K562 (cell line): ENCODE results near the gene ARL8A. TPM values are rescaled to one million over a fixed set of nuclear protein-coding genes. Genes with fewer than 3 reads are reported as not detected.

Source experiments
- ATAC-seq: fragments of 200-7000 bp; cut with Tn5 transposase; 3 replicates; pipeline ENCODE4 v1.9.1; 2020; ENCODE audit warnings: moderate library complexity
- BruUV-seq: library from RNA; stranded (reverse); fragments of 400-500 nt; replicated peaks from 2 replicates; lab custom pipeline; 2021; lab: Mats Ljungman, UMichigan
- CTCF ChIA-PET: fragments of 300-600 bp; formaldehyde crosslinking; extraction: SDS; loops from one replicate; lab custom pipeline; 2021; ENCODE audit warnings: low intra/inter-chr PET ratio; lab: Yijun Ruan, JAX
- POLR2A ChIA-PET: fragments of 300-600, 350-650 bp; sonication (Branson Sonifier 250); formaldehyde crosslinking; extraction: SDS; loops from one replicate; lab custom pipeline; 2021; ENCODE audit warnings: antibody characterized with exemption, inconsistent platforms; lab: Yijun Ruan, JAX
- DNase-seq, 4 experiments: peaks; one replicate each; pipeline versions ENCODE4 v3.0.0 to v3.0.0-alpha.2; 2011 to 2018; ENCODE audit warnings: low spot score in 3 of 4, mixed read lengths in 3 of 4; ENCODE audit errors: extremely low read depth in 1 of 4
- FAIRE-seq: peaks from 2 replicates; lab custom pipeline; 2011; peaks lifted over from hg19 to GRCh38; lab: Jason Lieb, UNC
- H2AFZ ChIP-seq: 2 replicates; pipeline ENCODE4 v1.6.0; 2011; ENCODE audit warnings: low read depth, low read length, control low read depth, inconsistent platforms
- H3K27ac ChIP-seq: fragments of 200-600 bp; 3 replicates; pipeline ENCODE4 v1.8.0; 2011; ENCODE audit warnings: low read depth, mild to moderate bottlenecking, control low read depth, inconsistent platforms, low read length, moderate library complexity, mixed read lengths; ENCODE audit errors: extremely low read depth
- H3K27me3 ChIP-seq, 2 experiments: fragments of 300-600 bp in 1 of 2; 2 replicates in 1 of 2; 3 replicates in 1 of 2; pipeline versions ENCODE4 v1.6.0 to v1.8.0; 2011; ENCODE audit warnings: inconsistent platforms in 2 of 2, low read length in 2 of 2, mild to moderate bottlenecking in 1 of 2, mixed read lengths in 1 of 2, moderate library complexity in 1 of 2; ENCODE audit not compliant: control insufficient read depth in 2 of 2, insufficient read depth in 2 of 2
- H3K36me3 ChIP-seq: fragments of 300-600 bp; 3 replicates; pipeline ENCODE4 v1.8.0; 2011; ENCODE audit warnings: mild to moderate bottlenecking, low read length, inconsistent platforms; ENCODE audit not compliant: control insufficient read depth, insufficient read depth
- H3K4me1 ChIP-seq, 2 experiments: fragments of 200-600 bp in 1 of 2; replicated peaks in 1 of 2; 2 replicates in 1 of 2; 3 replicates in 1 of 2; pipeline versions ENCODE4 v1.5.1 to v1.8.0; 2011; ENCODE audit warnings: inconsistent platforms in 2 of 2, low read length in 2 of 2, mild to moderate bottlenecking in 1 of 2, mixed read lengths in 1 of 2, moderate library complexity in 1 of 2; ENCODE audit not compliant: control insufficient read depth in 2 of 2, insufficient read depth in 2 of 2
- H3K4me2 ChIP-seq: 2 replicates; pipeline ENCODE4 v1.6.1; 2011; ENCODE audit warnings: low read length, control low read depth, inconsistent platforms, mixed read lengths; ENCODE audit not compliant: insufficient read depth
- H3K4me3 ChIP-seq: fragments of 200-600 bp; sonication (generic), shearing (Covaris generic); 2 replicates; pipeline ENCODE4 v1.5.1; 2016; ENCODE audit warnings: control low read depth, inconsistent platforms
- H3K79me2 ChIP-seq: fragments of 200-600 bp; 3 replicates; pipeline ENCODE4 v1.8.0; 2011; ENCODE audit warnings: low read length, inconsistent platforms; ENCODE audit not compliant: control insufficient read depth, insufficient read depth
- H3K9ac ChIP-seq, 2 experiments: 2 replicates each; pipeline versions ENCODE4 v1.6.0 to v1.6.1; 2011; ENCODE audit warnings: low read depth in 2 of 2, low read length in 2 of 2, control low read depth in 1 of 2, inconsistent platforms in 1 of 2, mild to moderate bottlenecking in 1 of 2, mixed read lengths in 1 of 2; ENCODE audit not compliant: insufficient read depth in 1 of 2
- H3K9me1 ChIP-seq: one replicate; pipeline ENCODE4 v1.6.0; 2011; ENCODE audit warnings: inconsistent platforms, mild to moderate bottlenecking, low read length, moderate library complexity; ENCODE audit not compliant: control insufficient read depth, insufficient read depth
- H3K9me3 ChIP-seq: replicated peaks from 2 replicates; pipeline ENCODE4 v1.5.1; 2011; ENCODE audit warnings: low read depth, low read length, inconsistent platforms; ENCODE audit not compliant: control insufficient read depth, insufficient read depth
- H4K20me1 ChIP-seq: replicated peaks from 2 replicates; pipeline ENCODE4 v1.6.1; 2011; ENCODE audit warnings: low read length, inconsistent platforms, mixed read lengths; ENCODE audit not compliant: control insufficient read depth, insufficient read depth
- BHLHE40 ChIP-seq: IDR thresholded peaks from 2 replicates; pipeline ENCODE4 v1.6.1; 2011; ENCODE audit warnings: low read length, improper control_type of control experiment
- IRF2 ChIP-seq: sonication (generic); formaldehyde crosslinking; IDR thresholded peaks from 2 replicates; pipeline ENCODE4 v1.8.1; 2022; ENCODE audit warnings: mild to moderate bottlenecking, missing genetic modification reagents
- KAT7 ChIP-seq: sonication (generic); formaldehyde crosslinking; IDR thresholded peaks from 2 replicates; pipeline ENCODE4 v1.8.0; 2022; ENCODE audit warnings: missing genetic modification reagents, mild to moderate bottlenecking, borderline replicate concordance
- MECOM ChIP-seq: fragments of 250-450 bp; sonication (Bioruptor Pico); IDR thresholded peaks from 2 replicates; pipeline ENCODE4 v1.8.0; 2022; ENCODE audit warnings: inconsistent platforms
- NCOA1 ChIP-seq: fragments of 450-650 bp; IDR thresholded peaks from 2 replicates; pipeline ENCODE4 v1.6.1; 2016; ENCODE audit warnings: low read depth
- NFIC ChIP-seq: fragments of 450-650 bp; IDR thresholded peaks from 2 replicates; pipeline ENCODE4 v1.6.1; 2017; ENCODE audit warnings: mild to moderate bottlenecking, inconsistent platforms
- PCBP1 ChIP-seq: fragments of 200-400 bp; formaldehyde crosslinking; IDR thresholded peaks from 2 replicates; pipeline ENCODE4 v1.6.1; 2018; ENCODE audit warnings: mild to moderate bottlenecking, low read depth, low read length; ENCODE audit not compliant: poor library complexity, severe bottlenecking
- PURB ChIP-seq: sonication (generic); formaldehyde crosslinking; IDR thresholded peaks from 2 replicates; pipeline ENCODE4 v1.9.0; 2021; ENCODE audit warnings: low read depth, mild to moderate bottlenecking, missing genetic modification reagents
- RBFOX2 ChIP-seq: fragments of 200-400 bp; formaldehyde crosslinking; IDR thresholded peaks from 2 replicates; pipeline ENCODE4 v1.6.1; 2017; ENCODE audit warnings: low read depth, mild to moderate bottlenecking, low read length, moderate library complexity
- RNF2 ChIP-seq: sonication (generic); IDR thresholded peaks from 2 replicates; pipeline ENCODE4 v1.6.1; 2016
- SIN3B ChIP-seq: fragments of 450-650 bp; IDR thresholded peaks from 2 replicates; pipeline ENCODE4 v1.6.1; 2017; ENCODE audit warnings: low read depth, mild to moderate bottlenecking, moderate library complexity
- SLC30A9 ChIP-seq: fragments of 250-450 bp; sonication (Bioruptor Pico); IDR thresholded peaks from 2 replicates; pipeline ENCODE4 v1.8.0; 2022; ENCODE audit warnings: mild to moderate bottlenecking, moderate library complexity
- SMARCE1 ChIP-seq: fragments of 450-650 bp; IDR thresholded peaks from 2 replicates; pipeline ENCODE4 v1.7.1; 2016; ENCODE audit warnings: mild to moderate bottlenecking
- ZFX ChIP-seq: sonication (generic); formaldehyde crosslinking; IDR thresholded peaks from 2 replicates; pipeline ENCODE4 v1.8.0; 2022; ENCODE audit warnings: mild to moderate bottlenecking, missing genetic modification reagents, moderate library complexity
- ZKSCAN1 ChIP-seq: fragments of 150-350 bp; IDR thresholded peaks from 2 replicates; pipeline ENCODE4 v1.6.1; 2016; ENCODE audit warnings: low read depth, low read length
- ZKSCAN8 ChIP-seq: fragments of 200-800 bp; sonication (Bioruptor generic); IDR thresholded peaks from 2 replicates; pipeline ENCODE4 v1.6.1; 2016; ENCODE audit warnings: missing genetic modification characterization, missing compliant biosample characterization
- ZSCAN29 ChIP-seq: fragments of 450-650 bp; IDR thresholded peaks from 2 replicates; pipeline ENCODE4 v1.6.1; 2017
- WGBS: fragments of 100-300 bp; shearing (Covaris generic); methylation state at CpG from one replicate; pipeline ENCODE4 v1.1.6; 2016; ENCODE audit warnings: low coverage, mixed read lengths; ENCODE audit not compliant: insufficient coverage; ENCODE audit errors: missing lambda C conversion rate; 5-methylcytosine and 5-hydroxymethylcytosine counted together
- in situ Hi-C: fragments of 300-500 bp; cut with MboI; formaldehyde crosslinking; loops from 4 replicates; pipeline ENCODE4 v1.15.0; 2018; ENCODE audit warnings: inconsistent platforms, mixed read lengths
- intact Hi-C: fragments of 100-400 bp; cut with micrococcal nuclease; formaldehyde crosslinking; loops from 2 replicates; pipeline ENCODE4 v1.14.2; 2022
- polyA plus RNA-seq, 8 experiments: library from polyadenylated mRNA; depleted of rRNA in 4 of 8; stranded (reverse) in 5 of 8; unstranded in 3 of 8; fragments of >200 nt; fragmentation: Nextera tagmentation in 2 of 8; fragmentation: Illumina TruSeq in 1 of 8; extraction: Ambion mirVana in 2 of 8; extraction: Trizol in 1 of 8; gene quantifications; 2 replicates each; pipeline versions ENCODE4 v1.2.1 to v1.2.3, GENCODE V29; 2011 to 2014; ENCODE audit warnings: inconsistent platforms in 1 of 8, missing spikeins in 1 of 8
- total RNA-seq, 7 experiments: library from RNA; depleted of rRNA in 6 of 7; stranded (reverse); fragments of >200 nt in 6 of 7; fragmentation: Illumina TruSeq in 2 of 7; extraction: Trizol in 2 of 7; gene quantifications; 2 replicates each; pipeline versions ENCODE4 v1.2.1 to v1.2.3, GENCODE V29; 2011 to 2021; ENCODE audit warnings: low replicate concordance in 1 of 7
- TF ChIP-seq, protein P1 (sequence below): sonication (generic); formaldehyde crosslinking; IDR thresholded peaks from 2 replicates; pipeline ENCODE4 v1.8.0; 2022; ENCODE audit warnings: missing genetic modification reagents, mild to moderate bottlenecking, borderline replicate concordance
- TF ChIP-seq, protein P2 (sequence below): sonication (generic); formaldehyde crosslinking; IDR thresholded peaks from 2 replicates; pipeline ENCODE4 v1.8.0; 2022; ENCODE audit warnings: mild to moderate bottlenecking, low read depth, missing genetic modification reagents

Gene ARL8A
- total and polyA plus RNA-seq, 9 of the 15 experiments (the other 6 are each of a cell fraction or from before 2014, with no cell fraction given), result 0.17 to 27.3 (median 15.6) TPM

GRCh38 chr1:202143768-202144401 lies 652 bp downstream of the ARL8A start:
- no peaks in the 10 kb centered on the region for H3K9me3 ChIP-seq
- intact Hi-C loops, result no loop called here
- CTCF ChIA-PET, result no interaction called here
- DNase-seq (peak; percentile 40 to 78 (median 62)), ATAC-seq (peak; percentile 4), FAIRE-seq (no peak)
- H3K4me2 ChIP-seq, result peak overlapping the region; percentile 84
- H4K20me1 ChIP-seq, result peaks cover 7% of the 10 kb centered on the region
- in situ Hi-C loops, result no loop called here
- H3K79me2 ChIP-seq, result peaks cover 30% of the 10 kb centered on the region
- H3K27me3 ChIP-seq, result no peaks in the 10 kb centered on the region
- H3K9ac ChIP-seq, result peak overlapping the region; percentile 76 to 97
- POLR2A ChIA-PET, result interaction anchor here (0.6 to 8.9 kb wide), 11 partner anchors 8 to 435 kb away, joined by 3 to 49 read pairs (median 4); no protein-coding TSS in a partner anchor
- WGBS, result 4% methylated on average over 33 of the region's 58 CpGs
- H2AFZ ChIP-seq, result peak overlapping the region; percentile 96
- BruUV-seq, result no TSS peak
- peak overlapping the region; percentile 73 for H3K27ac ChIP-seq
- peaks cover 28% of the 10 kb centered on the region; the same call in 2 of the 3 replicates for H3K36me3 ChIP-seq
- peaks cover 19 to 31% of the 10 kb centered on the region in 2 experiments; a peak in 4 of 5 replicates for H3K4me1 ChIP-seq
- H3K4me3 ChIP-seq, result peak overlapping the region; percentile 80
- H3K9me1 ChIP-seq, result peaks cover 4% of the 10 kb centered on the region
- no peak for TF ChIP-seq NCOA1
- TF ChIP-seq RBFOX2, result 0 out of 2 replicates have a peak, but pooled peaks have one; percentile 0
- TF ChIP-seq PURB, result no peak
- TF ChIP-seq BHLHE40, result peak; percentile 63; the same call in 1 of the 2 replicates
- TF ChIP-seq ZFX (CRISPR knock-in tag), result peak; percentile 90
- TF ChIP-seq MECOM (CRISPR knock-in tag), result no peak
- TF ChIP-seq SIN3B, result no peak
- peak; percentile 71; the same call in 1 of the 2 replicates for TF ChIP-seq SMARCE1
- TF ChIP-seq, protein P1, sequence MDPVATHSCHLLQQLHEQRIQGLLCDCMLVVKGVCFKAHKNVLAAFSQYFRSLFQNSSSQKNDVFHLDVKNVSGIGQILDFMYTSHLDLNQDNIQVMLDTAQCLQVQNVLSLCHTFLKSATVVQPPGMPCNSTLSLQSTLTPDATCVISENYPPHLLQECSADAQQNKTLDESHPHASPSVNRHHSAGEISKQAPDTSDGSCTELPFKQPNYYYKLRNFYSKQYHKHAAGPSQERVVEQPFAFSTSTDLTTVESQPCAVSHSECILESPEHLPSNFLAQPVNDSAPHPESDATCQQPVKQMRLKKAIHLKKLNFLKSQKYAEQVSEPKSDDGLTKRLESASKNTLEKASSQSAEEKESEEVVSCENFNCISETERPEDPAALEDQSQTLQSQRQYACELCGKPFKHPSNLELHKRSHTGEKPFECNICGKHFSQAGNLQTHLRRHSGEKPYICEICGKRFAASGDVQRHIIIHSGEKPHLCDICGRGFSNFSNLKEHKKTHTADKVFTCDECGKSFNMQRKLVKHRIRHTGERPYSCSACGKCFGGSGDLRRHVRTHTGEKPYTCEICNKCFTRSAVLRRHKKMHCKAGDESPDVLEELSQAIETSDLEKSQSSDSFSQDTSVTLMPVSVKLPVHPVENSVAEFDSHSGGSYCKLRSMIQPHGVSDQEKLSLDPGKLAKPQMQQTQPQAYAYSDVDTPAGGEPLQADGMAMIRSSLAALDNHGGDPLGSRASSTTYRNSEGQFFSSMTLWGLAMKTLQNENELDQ, result no peak
- TF ChIP-seq KAT7 (CRISPR knock-in tag), result 0 out of 2 replicates have a peak, but pooled peaks have one; percentile 16
- TF ChIP-seq RNF2, result 0 out of 2 replicates have a peak, but pooled peaks have one; percentile 14
- TF ChIP-seq PCBP1, result peak; percentile 30
- no peak for TF ChIP-seq ZKSCAN8 (CRISPR knock-in tag)
- peak; percentile 56; the same call in 1 of the 2 replicates for TF ChIP-seq IRF2
- peak; percentile 62 for TF ChIP-seq NFIC
- 0 out of 2 replicates have a peak, but pooled peaks have one; percentile 41 for TF ChIP-seq ZSCAN29
- TF ChIP-seq, protein P2, sequence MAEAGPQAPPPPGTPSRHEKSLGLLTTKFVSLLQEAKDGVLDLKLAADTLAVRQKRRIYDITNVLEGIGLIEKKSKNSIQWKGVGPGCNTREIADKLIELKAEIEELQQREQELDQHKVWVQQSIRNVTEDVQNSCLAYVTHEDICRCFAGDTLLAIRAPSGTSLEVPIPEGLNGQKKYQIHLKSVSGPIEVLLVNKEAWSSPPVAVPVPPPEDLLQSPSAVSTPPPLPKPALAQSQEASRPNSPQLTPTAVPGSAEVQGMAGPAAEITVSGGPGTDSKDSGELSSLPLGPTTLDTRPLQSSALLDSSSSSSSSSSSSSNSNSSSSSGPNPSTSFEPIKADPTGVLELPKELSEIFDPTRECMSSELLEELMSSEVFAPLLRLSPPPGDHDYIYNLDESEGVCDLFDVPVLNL (CRISPR knock-in tag), result 0 out of 2 replicates have a peak, but pooled peaks have one; percentile 28
- no peak for TF ChIP-seq ZKSCAN1
- TF ChIP-seq SLC30A9 (CRISPR knock-in tag), result no peak
